Activated CD4-positive, CD25-positive, alpha-beta regulatory T cell treated with anti-CD3 and anti-CD28 coated beads, Interleukin-2, amount 50 U/mL, for 16 hours (primary cell): ENCODE data around the gene YBX1.
"Not testable (repeated sequence)": the region's sequence is repeated elsewhere in the genome, so short reads cannot be mapped to it uniquely, and the experiment has no call there.

Experiments
- DNase-seq: peaks from one replicate; pipeline ENCODE4 v3.0.0-alpha.2; 2020; ENCODE audit warnings: low read depth, low spot score

YBX1 gene

DNA sequence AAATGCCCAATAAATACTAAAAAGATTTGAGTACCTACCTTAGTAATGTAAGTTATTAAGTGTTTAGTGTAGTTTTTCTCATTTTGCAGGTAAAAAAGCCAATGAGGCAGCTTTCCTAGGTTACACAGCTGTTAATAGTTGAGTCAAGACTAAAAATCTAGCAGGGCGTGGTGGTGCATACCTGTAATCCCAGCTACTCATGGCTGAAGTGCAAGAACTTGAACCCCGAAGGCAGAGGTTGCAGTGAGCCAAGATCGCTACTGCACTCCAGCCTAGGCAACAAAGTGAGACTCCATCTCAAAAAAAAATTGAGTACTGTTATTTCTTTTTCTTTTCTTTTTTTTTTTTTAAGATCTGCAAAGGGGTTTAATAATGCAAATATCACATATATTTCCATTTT, 7.7 kb downstream of the YBX1 start:
- no peak for DNase-seq

DNA sequence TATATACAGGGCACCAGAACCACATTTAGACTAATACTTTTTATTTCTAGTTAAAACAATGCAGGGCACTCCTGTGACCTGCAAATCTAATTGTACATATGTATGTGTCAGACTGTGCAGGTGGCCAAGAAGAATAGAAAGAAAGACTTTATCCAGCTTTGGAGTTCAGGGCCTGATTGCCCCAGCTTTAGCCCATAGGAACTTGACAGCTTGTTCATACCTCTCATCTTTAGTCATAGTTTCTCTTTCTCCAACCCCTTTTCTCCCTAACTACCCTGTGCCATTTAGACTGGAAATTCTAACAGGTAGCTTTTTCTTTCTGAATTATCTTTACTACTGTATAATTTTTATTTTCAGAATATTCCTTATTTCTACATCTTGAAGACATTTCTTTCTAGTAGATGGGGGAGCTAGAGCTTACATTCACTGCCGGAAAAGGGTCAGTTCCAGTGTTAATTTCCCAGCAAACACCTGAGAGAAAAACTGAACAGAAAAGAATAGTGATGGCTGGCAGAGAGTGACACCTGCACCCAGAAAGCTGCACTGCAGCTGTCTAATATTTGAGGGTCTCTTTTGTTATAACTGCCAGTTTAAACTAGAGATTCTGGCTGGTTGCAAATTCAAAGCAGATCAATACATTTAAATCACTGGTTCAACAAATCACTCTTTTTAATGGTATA, 8.4 kb downstream of the YBX1 start:
- no peak for DNase-seq

DNA sequence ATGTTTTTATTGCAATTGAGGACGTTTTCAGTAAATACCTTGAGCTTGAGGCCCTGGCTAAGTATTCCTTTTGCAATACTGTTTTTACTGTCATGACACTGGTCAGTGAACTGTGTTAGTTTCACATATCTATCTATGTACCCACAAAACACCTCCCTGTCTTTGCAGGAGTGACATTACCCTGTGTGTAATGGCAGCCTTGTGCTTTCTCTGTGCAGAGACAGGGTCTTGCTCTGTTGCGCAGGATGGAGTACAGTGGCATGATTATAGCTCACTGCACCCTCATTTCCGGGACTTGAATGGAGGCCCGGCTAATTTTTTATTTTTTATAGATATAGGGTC, 8.9 kb downstream of the YBX1 start:
- no peak for DNase-seq

DNA sequence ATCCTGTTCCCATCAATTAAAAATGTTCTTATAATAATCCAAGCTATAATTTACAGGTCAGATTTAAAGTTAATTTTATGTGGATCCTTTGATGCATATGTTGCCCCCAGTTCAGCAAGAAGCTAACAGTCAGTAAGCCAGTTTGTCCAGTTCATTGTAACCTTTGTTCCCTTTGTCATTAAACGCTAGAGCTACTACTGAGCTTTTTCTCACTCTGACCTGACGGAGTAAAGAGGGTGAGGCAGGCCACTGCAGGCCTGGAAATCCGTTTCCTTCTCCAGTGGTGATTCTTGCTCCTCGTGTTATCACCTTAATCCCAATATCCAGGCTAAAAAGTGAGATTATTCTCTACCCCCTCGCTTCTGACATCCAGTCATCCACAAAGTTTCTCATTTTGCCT, 10.2 kb downstream of the YBX1 start:
- DNase-seq = no peak

DNA sequence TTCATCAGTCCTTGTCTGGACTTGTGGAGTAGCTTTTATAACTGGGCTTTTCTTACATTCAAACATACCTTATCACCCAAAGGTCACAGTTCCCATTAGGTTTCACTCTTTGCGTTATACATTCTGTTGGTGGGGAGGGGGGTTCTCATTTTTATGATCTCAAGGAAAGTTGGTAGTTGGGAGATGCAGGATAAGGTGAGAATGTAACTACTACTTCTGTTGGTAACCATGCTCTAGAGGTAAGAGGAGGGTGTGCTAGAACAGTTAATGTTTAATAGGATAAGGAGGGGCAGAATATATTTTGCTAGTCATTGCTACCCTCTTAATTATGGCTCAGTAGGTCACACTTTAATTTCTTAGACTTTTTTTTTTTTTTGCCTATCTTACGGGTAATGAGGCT, 10.7 kb downstream of the YBX1 start:
- DNase-seq = no peak

- DNase-seq = no peak
Measured at GRCh38 chr1:42698081-42698813, 16.0 kb downstream of the YBX1 start.

DNA sequence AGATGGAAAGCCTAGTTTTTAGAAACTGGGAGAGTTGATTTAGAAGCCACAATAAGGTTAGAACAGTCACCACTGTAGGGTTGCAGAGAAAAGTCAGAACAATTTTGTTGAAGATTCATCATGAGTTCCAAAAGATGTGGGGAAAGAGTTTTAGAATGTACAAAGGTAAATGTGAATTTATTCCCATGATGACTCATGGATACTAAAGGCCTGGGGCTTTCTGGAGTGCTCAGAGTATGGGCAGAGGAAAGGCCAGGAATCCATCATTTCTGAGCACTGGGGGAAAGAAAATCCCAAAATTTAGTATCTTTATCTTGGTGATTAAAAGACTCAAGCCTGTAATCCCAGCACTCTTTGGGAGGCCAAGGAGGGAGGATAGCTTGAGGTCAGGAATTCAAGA, 17.8 kb downstream of the YBX1 start:
- no peak for DNase-seq

GRCh38 chr1:42703888-42704464, 21.8 kb downstream of the YBX1 start:
- no peak for DNase-seq

DNA sequence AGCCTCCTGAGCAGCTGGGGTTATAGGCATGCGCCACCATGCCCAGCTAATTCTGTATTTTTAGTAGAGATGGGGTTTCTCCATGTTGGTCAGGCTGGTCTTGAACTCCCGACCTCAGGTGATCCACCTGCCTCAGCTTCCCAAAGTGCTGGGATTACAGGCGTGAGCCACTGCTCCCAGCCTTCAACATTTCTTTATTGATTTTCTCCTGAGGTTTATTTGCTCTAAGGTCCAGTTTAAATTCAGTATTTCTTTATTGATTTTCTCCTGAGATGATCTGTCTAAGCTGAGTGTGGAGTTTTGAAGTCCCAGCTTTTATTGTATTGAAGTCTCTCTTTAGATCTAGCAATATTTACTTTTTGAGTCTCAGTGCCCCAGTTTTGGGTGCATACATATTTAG, 30.6 kb downstream of the YBX1 start:
- not testable (repeated sequence) for DNase-seq

GRCh38 chr1:42713293-42713692, 31.1 kb downstream of the YBX1 start:
- no peak for DNase-seq

- DNase-seq = not testable (repeated sequence)
Measured at GRCh38 chr1:42714441-42714840, 32.2 kb downstream of the YBX1 start.

DNA sequence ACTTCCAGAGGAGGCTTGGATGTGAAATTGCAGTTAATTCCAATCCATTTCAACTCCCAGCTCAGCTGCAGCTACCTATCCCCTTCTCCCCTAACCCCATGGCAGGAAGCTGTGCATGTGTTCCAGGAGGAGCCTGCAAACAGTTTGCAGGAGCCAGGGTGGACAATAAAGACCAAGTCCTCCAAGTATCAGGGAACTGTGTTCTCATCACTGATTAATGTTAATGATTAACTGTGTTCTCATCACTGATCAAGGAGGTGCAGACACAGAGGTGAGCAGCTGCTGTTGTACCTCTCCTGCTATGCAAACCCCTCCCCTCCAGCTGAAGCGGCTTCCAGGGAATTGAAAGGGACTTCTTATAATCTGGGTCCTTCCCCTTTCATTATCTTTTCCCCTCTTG, 38.6 kb downstream of the YBX1 start:
- DNase-seq = no peak

DNA sequence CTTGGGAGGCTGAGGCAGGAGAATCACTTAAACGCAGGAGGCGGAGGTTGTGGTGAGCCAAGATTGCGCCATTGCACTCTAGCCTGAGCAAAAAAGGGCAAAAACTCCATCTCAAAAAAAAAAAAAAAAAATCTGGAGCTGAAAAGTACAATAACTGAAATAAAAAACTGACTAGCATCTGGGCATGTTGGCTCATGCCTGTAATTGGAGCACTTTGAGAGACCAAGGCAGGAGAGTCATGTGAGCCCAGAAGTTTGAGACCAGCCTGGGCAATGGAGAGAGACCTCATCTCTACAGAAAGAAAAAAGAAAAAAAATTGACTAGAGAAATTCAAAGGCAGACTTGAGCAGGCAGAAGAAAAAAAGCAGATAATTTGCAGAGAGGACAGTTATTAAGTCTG, 39.7 kb downstream of the YBX1 start:
- no peak for DNase-seq

GRCh38 chr1:42722403-42722802, 40.2 kb downstream of the YBX1 start:
- DNase-seq = not testable (repeated sequence)

DNA sequence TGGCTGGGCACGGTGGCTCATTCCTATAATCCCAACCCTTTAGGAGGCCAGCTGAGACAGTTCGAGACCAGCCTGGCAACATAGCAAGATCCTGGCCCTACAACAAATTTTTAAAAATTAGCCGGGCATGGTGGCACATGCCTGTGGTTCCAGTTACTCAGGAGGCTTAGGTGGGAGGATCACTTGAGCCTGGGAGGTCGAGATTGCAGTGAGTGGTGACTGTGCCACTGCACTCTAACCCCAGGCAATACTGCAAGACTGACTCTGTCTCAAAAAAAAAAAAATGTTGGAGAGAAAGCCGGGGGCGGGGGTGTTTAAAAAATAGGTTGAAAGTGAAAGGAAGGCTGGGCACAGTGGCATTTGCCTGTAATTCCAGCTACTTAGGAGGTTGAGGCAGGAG, 41.3 kb downstream of the YBX1 start:
- no peak for DNase-seq

GRCh38 chr1:42725820-42726219, 43.6 kb downstream of the YBX1 start:
- DNase-seq = not testable (repeated sequence)

DNA sequence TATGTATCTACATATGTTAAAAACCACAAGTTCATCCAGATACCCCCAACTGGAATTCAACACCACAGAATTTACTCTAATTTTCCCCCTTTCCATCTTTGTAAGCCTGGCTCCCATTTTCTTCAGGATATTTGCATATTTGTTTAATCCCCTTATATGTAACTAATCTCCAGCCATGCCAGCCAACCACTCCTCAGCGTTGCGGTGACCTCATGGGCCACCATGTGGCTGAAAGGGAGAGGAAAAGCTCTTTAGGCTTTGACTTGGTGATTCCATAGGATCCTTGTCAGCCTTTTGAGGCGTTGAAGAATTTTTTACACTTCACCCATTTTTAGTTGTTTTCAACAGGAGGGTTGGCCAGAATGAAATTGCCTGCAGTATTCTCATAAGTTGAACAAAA, 47.8 kb downstream of the YBX1 start:
- DNase-seq = no peak

DNA sequence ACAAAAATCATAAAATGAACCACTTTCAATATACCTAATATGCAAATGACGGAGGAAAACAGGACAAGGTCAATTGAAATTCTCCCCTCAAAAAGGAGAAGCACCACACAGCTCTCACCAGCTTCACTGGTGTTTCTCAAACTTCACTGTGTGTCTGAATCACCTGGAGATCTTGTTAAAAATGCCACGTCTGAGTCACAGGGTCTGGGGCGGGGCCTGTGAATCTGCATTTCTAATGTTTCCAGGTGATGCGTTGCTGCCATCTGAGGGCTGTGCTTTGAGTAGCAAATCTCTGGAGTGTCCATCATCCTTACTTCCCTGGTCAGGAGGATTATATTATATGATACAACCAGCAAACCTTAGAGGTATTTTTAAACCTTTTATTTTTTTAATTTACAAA, 48.8 kb downstream of the YBX1 start:
- DNase-seq = no peak

GRCh38 chr1:42731585-42731984, 49.4 kb downstream of the YBX1 start:
- DNase-seq = no peak

DNA sequence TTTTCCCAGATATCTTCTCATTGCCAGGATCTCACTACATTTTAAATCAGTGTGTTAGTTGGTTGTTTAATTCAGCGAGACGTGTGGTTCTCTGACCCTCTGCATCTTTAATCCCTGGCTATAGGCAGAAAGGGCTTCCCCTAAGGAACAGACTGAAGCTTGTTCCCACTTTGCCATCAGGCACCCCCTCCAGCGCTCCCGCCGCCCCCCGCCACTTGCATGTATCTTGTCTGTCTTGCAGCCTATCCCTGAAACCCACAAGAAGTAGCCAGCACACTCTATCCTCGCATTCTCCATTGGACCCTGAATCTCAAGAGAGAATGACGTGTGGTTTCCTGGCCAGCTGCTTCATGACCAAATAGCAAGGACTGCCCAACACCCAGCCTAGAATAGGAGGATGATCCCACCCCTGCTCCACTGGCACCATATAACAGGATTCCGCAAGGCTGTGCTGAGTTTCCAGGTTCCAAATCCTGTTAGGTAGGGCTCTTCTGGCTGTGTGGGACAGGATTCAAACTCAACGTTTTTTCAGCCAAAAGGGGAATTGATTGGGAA, 50.0 kb downstream of the YBX1 start:
- no peak for DNase-seq

GRCh38 chr1:42733415-42734200, 51.4 kb downstream of the YBX1 start:
- DNase-seq = no peak
